GM11168 (cell line): ENCODE measurements around the gene TRIM45.
"Not testable (repeated sequence)": the region's sequence is repeated elsewhere in the genome, so short reads cannot be mapped to it uniquely, and the experiment has no call there.

Experiments
- in situ Hi-C: fragments of 300-500 bp; cut with MboI; formaldehyde crosslinking; loops from one replicate; pipeline ENCODE4 v1.12.0; 2022; ENCODE audit warnings: low sequenced_read_pairs; ENCODE audit not compliant: unreplicated experiment

The TRIM45 gene

DNA sequence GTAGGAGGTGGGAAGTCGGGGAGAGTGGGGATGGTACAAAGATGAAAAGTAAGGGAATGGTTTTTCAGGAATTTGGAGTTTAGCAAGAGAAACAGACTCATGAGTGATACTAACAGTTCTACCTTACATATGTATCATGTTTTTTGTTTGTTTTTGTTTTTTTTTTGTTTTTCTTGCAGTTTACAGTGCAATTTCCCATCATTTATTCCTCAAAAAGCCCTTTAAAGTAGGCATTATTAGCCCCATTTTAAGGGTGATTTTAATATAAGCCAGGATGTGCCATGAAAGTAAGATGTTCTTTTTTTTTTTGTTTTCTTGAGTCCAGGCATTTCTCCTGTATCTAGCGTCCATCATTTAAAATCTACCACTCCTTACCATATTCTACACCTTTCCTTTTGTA, 13.8 kb upstream of the TRIM45 start:
- in situ Hi-C loops: no loop called here

DNA sequence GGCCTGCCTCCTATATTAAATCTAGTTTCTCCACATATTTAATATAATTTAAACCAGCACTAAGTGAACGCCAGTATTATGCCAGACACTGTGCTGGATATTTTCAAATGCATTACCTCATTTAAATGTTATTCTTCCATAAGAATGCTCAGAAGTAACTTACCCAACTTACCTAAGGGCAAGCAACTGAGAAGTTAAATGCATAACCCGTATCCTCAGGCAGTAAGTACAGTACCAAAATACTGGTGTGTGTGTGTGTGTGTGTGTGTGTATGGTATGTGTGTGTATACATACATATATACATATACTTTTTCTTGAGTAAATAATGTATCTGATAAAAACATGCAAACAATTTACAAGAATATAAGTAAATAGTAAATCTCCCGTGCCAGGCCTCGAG, 9.0 kb upstream of the TRIM45 start:
- in situ Hi-C loops: no loop called here

DNA sequence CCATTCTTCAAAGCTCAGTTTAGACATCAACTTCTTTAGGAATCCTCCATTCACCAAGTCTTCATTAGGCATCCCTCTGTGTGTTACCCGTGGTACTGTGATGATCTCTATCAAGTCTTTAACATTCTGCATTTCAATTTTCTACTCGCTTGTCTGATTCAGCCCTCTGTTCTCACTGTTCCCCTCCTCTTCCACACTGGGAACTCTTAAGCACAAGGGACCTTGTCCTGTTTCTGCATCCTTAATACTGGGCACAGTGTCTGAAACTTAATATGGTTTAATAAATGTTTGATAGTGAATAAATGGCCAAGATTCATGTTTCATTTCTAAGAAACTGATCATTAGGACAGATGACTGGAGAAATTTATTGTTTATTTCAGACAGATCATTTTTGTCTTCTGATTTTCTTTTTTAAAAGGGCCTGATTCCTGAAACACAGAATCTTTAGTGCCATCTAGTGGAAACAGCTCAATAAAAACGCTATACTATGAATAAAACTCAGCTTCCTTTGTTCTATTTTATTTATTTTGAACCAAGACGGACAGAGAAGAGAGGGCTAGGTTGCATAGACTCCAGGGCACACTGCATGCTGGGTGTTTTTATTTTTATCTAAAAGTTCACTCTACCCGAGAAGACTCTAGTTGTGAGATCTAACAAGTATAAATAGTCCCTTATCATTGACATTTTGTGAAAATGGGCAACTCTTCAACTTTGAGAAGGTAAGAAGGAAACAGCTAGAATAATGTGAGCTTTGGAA, 7.0 kb upstream of the TRIM45 start:
- in situ Hi-C loops: no loop called here

DNA sequence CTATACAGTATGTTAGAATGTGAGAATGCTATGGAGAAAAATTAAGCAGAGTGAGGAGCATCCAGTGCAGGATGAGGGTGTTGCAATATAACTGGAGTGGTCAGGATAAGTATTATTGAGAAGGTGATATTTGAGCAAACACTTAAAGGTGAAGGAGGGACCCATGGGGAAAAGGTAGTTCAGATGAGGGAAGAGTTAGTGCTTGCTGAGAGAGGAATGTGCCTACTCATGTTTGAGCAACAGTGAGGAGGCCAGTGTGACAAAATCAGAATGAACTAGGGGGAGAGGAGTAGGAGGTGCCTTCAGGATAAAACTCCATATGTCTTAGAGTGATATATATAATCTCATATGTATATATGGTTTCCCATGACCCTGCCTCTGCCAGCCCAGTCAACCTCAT, 6.2 kb upstream of the TRIM45 start:
- in situ Hi-C loops: no loop called here

DNA sequence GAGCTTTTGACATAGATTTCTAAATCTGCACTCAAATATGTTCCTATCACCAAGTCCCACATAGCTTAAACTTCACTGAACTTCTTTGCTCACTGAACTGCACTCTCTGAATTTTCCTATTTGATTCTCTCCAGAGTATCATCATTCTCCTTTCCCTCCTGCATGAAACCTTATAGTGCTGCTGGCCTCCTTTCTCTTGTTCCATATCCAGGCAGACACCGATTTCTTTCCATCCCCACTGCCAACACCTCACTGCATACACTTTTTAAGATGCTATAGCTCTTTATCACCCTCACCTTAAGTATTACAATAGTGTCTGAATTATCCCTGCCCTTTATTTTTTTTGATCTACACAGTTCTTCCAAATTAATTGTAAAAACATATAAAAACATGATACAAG, 3.1 kb upstream of the TRIM45 start:
- in situ Hi-C loops: no loop called here

DNA sequence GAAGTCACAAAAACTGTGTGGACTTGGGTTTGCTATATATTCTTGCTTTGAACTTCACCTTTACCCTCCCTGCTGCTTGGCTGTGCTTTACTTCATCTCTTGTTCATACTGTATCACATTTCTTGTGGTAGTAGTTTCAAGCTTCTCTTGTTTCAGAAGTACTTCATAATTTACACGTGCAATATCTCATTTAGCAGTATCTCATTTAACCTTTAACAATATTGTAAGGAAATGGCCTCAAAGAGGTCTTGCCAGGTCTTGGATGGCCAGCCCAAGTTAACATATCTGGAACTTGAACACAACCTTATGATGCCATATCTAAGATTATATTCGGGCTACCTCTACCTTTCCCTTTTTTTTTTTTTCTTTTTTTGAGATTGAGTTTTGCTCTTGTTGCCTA, 1.7 kb upstream of the TRIM45 start:
- in situ Hi-C loops: no loop called here

DNA sequence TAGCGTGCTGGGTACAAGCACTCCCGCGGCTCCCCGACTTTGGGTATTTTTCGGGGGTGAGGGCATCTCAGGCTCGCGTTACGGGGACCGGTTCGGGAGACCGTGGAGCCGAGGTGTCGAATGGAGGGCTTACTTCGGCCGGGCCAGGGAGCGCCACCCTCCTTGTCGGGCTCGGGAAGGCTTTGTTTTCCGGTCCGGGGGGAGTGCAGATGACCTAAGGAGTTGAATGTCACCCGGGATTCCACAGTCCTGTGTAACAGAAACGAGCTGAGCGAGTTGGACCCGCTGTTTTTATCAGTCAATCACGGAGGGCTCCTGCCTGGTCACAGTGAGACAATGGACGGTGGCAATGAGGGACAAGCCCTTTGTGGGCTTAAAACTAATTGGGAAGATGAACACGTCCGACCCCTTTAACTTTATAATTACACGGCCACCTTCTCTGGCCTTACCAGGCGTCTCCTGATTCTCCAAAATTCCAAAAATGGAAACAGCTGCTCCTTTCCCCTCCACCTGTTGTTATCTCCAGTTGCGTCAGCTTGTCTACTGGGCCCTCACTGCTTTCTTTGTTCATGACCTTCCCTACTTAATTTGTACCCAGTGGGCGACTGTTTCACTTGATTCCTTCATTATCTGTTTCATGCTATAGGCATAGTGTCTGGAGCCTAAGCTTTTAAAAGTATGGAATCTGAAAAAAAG, 929 bp upstream of the TRIM45 start:
- in situ Hi-C loops: no loop called here

DNA sequence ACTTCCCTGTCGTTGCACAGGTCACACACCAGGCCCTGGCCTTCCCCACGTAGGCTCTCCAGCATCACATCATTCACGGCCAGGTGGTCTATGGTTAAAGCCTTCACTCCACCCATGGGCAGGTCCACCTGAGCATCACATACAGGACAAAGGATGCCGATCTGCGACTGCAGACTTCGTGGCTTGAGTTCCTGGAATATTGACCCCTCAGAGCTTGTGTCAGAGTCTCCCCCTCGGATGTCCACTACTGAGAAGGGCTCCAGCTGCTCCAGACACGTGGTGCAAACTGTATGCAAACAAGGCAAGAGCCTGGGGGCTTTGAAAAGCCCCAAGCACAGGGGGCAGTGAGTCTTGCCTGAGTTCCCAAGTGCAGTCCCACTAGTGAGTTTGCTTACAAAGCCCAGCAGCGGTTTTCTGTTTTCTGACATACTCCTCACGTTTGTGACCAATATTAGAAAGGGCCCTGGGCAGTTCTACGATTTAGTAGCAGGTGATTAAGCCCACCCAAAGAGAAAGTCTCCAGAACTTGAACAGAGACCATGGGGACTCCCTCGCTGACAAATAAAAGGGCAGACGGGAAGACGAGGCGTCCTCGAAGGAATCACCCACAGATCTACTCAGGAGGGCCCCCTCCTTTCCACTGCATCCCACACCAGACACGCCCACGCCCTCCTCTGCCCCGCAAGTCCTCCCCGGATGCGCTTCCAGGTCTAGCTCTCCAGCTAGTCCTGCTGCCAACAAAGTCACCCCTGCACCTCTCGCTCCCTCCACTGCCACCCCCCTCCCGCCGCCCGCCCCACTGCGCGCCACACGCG, 568 bp downstream of the TRIM45 start:
- in situ Hi-C loops: no loop called here

DNA sequence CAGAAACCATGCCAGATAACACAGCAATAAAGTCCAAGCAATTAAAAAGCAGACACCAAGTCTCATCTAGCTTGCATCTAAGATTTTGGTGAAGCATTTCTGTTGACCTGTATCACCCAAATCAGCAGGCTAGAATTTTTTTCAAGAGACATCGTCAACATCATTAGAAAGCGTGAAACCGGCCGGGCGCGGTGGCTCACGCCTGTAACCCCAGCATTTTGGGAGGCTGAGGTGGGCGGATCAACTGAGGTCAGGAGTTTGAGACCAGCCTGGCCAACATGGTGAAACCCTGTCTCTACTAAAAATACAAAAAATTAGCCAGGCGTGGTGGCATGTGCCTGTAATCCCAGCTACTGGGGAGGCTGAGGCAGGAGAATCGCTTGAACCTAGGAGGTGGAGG, 2.4 kb downstream of the TRIM45 start:
- in situ Hi-C loops: not testable (repeated sequence)

DNA sequence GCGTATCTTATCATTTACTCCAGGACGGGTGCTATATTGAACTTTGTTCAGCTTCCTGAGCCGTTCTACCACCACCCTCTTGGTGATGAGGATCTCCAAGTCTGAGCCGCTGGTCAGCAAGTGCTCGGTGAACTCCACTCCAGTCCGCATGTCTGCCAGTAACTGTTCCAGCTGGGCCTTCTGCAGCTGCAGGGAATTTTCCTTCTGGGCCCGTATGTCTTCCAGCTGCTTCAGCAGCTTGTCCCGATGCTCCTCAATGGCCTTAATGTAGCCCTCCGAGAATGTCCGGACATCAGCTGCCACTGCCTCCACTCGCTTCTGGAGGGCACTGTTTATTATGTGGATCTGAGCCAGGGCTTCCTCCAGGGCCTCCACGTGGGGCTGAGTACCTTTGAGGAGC, 3.4 kb downstream of the TRIM45 start:
- in situ Hi-C loops: no loop called here

DNA sequence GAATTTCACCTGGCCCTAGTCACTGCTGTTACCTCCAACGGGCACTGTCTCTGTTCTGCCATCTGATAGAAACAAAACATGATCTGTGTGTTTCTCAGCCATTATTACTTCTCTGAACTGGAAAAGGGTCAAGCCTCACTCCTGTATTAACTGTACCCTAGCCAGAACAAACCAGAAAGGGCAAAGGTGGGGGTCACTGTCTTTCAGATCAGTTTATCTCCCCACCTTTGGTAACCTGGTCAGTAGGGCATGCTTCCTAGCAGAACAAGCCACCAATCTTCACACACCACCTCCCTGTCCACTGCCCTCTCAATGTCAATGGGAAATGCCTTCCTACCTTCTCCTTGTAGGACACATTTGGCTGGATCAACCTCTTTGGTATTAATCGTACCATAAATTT, 3.9 kb downstream of the TRIM45 start:
- in situ Hi-C loops: no loop called here

DNA sequence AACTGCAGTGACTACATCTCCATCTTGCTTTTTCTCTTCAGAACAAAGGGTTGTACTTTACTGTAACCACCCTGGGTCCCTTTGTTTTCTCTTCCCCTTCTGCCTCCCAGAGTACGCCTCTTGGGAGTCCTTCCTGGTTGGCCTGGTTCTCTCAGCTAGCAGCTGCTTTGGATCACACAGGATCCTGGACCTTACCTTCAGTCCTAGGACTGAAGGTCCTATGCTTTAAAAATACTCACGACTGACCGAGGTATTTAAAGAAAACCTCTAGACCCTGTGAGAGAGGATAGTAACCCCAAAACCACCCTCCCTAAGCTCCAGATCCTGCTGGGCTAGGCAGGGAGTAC, 4.8 kb downstream of the TRIM45 start:
- in situ Hi-C loops: no loop called here

DNA sequence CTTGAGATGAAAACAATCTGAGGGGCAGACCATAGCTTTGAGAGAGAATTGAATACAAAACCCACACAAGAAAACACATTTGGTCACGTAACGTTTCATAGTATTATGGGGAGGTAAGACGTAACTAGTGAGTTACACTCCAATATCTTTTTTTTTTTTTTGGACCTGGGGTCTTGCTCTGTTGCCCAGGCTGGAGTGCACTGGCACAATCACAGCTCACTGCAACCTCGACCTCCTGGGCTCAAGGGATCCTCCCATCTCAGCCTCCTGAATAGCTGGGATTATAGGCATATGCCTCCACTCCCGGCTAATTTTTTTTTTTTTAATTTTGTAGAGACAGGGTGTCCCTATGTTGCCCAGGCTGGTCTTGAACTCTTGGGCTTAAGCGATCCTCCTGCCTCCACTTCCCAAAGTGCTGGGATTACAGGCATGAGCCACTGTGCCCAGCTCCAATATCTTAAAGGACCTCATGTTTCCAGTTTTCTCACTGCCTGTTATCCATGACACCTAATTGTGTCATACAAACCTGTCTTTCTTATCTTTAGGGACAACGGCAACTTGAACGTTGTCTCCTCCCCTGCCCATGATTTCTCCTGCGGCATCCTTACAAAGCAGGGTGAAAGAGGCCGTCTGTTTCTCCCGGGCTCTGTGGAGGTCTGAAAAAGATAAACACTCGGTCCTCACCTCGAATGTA, 5.3 kb downstream of the TRIM45 start:
- in situ Hi-C loops: no loop called here

DNA sequence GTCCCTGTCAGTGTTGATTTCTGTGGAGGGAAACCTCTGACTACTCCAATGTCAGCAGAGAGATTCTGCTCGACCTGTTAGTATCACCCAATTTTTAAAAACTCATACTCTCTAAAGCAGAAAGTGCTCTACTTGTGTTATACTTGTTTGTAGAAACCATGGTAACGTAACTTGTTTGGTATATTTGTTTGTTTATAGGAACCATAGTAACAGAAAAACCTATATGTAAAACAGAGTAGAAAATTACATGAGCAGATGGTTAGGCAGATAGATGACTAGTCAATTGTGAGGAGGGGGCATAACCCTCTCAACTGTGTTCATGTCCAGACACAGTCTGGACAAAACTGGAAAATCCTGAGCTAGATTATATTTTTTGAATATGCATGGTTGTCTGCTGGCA, 6.7 kb downstream of the TRIM45 start:
- in situ Hi-C loops: no loop called here

DNA sequence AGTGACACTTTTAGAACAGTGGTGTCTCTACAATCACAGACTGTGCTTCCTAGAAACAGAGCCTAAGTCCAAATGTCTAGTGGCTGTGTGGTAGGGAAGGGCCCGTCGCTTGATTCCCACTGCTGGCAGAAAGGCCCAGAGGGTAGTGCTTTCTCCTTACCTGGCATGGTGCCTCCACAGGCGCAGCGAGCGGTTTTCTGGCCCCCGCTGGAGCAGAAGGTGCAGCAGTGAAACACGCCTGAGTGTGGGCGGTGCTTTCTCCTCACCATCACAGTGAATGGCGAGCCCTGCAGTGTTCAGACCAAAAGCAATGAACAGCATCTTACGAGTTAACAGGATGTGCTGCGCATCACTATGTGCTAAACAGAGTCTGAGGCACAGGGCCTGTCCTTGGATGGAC, 8.3 kb downstream of the TRIM45 start:
- in situ Hi-C loops: no loop called here

DNA sequence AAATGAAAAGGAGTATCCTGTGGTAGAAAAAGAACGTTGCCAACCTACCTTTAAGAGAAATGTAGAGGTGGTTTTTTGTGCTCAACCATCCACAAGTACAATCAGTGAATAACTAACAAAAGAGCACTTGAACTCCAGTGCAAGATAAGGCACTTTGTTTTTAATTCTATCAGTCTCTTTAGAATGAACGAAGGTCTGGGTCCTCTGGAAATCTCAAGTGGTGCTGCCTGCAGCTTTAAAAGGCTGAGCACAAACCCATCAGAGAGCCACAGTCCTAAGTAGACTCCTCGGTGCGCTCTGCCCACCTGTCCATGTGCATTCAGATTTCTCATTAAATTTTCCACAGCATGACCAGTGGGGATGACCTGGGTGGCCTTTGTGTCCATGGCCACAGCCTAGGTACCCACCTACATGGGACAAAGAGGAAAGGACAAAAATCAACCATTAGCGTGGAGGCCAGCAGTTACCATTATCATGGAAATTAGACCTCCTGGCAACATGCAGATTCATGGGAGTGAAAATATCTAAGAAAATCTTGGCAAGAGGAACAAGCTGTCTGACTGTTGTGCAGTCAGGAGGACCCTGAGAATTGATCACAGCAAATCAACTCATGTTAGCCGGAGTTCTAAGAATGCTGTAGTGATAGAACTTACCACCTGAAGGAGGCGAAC, 9.4 kb downstream of the TRIM45 start:
- in situ Hi-C loops: no loop called here

DNA sequence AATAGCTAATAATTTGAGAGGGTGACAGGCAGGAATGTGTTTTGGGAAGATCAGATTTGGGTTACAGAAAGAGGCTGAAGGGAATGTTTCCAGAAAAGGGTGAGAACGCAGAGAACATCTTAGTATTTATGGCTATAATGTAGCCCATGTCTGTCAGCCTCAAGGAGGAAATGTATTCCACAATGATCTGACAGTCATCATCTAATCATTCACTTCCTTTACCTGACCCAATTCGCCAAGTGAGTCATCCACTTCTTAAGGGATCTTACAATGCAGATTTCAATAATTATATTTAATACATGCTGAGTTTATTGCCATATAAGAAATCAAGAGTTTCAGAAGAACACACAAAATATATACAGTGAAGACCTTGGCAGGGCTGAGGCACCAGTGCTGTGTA, 10.8 kb downstream of the TRIM45 start:
- in situ Hi-C loops: no loop called here

DNA sequence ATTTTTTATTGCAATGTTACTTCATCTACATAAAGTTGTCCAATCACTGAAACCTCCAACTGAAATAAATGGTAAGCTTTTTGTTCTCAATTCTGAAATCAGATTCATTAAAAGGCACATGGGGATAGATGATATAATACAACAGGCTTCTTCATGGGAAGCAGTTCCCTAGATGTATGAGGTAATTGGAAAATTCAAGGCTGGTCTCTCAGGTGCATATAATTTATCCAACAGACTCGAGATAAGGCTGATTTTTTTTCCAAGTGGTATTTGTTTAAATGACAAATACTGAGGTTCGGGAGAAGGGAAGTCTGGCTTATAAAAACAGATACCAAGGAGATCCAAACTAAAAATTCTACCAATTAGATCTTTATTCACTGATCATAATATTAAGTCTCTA, 14.2 kb downstream of the TRIM45 start:
- in situ Hi-C loops: no loop called here

DNA sequence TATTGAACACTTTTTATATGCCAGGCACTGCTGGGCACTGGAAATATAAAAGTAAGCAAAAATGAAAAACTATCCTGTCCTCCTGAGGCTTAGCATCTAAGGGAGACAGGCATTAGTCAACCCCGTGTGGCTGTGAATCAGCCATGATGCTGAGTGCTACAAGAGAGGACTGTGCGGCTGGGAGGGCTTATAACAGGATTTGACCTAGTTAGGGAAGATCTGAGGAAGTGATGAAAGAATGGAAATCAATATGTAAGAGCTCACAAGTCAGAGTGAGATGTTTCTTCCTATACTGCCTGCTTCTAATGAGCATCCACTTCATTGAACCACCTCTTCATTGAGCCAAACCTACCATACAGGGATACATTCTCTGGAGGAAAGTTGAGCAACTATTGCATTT, 15.1 kb downstream of the TRIM45 start:
- in situ Hi-C loops: no loop called here

DNA sequence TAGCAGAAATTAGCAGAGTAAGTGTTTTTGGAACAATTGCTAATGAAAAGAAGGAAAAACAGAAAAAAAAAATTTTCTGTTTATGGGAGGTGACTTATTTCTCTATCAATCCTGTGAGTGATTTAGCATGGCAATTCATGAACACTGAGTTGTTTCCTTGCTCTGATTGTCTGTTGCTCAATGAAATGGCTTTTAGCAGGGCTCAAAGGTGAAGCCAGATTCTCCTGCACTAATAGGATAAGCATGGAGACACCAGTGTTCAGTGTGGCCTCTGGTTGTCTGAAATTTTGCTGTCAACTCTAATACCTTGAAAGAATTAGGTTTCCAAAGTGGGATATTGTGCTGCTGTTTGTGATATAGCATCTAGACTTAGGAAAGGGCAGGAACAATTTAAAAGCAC, 15.8 kb downstream of the TRIM45 start:
- in situ Hi-C loops: no loop called here
